HG02852 (cell line): ENCODE data around the gene GNG4.
"Not testable (repeated sequence)": the region's sequence is repeated elsewhere in the genome, so short reads cannot be mapped to it uniquely, and the experiment has no call there.

Experiments
- ATAC-seq: cut with Tn5 transposase; IDR thresholded peaks from one replicate; pipeline ENCODE4 v1.9.1; 2021; ENCODE audit warnings: mild to moderate bottlenecking, moderate library complexity; ENCODE audit not compliant: unreplicated experiment

The GNG4 gene

GRCh38 chr1:235545292-235545930 is 104.2 kb downstream of the GNG4 start:
- ATAC-seq: no peak

DNA sequence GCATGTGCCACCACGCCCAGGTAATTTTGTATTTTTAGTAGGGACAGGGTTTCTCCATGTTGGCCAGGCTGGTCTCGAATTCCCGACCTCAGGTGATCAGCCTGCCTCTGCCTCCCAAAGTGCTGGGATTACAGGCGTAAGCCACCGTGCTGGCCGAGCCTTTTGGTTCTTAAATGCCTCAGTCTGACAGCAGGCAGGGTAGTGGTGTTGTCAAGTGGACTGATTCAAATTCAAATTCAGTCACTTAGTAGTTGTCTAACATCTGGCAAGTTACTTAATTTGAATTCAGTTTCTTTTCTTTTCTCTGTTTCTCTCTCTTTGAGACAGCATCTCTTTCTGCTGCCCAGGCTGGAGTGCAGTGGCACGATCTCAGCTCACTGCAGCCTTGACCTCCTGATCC is 106.7 kb downstream of the GNG4 start:
- not testable (repeated sequence) for ATAC-seq

DNA sequence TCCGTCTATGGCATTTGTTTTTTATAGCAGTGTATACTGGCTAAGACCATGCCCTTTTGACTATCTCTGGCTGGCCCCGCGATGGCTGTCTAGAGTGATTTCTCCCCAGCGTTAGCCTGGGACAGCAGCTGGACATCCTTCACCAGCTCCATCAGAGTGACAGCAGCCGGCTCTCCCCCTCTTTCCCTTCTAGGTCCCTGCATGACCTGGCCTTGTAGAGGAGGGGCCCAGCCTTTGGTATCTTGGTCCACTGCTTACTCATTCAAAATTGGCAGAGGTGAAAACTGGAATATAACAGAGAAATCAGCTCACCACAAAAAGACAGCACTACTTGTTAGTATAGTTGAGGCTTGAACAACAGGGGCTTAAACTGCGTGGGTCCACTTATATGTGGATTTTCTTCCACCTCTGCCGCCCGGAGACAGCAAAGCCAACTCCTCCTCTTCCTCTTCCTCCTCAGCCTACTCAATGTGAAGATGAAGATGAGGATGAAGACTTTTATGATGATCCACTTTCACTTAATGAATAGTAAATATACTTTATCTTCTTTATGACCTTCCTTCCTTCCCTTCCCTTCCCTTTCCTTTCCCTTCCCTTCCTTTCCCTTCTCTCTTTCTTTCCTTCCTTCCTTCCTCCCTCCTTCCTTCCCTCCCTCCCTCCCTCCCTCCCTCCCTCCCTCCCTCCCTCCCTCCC is 116.0 kb downstream of the GNG4 start:
- no peak for ATAC-seq

DNA sequence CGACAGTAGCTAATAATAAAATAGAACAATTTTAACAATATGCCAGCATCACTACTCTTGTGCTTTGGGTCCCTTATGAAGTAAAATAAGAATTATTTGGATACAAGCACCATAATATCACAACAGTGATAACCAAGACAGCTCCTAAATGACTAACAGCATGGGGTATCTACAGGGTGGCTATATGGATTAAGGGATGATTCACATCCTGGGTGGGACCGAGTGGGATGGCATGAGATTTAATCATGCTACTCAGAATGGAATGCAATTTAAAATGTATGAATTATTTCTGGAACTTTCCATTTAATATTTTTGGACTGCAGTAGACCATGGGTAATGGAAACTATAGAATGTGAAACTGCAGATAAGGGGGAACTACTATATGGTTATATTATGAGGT is 117.2 kb downstream of the GNG4 start:
- no peak for ATAC-seq

- ATAC-seq: no peak
These were observed 122.3 kb downstream of the GNG4 start for GRCh38 chr1:235527196-235527814.

GRCh38 chr1:235525314-235525713 is 124.3 kb downstream of the GNG4 start:
- ATAC-seq: no peak

DNA sequence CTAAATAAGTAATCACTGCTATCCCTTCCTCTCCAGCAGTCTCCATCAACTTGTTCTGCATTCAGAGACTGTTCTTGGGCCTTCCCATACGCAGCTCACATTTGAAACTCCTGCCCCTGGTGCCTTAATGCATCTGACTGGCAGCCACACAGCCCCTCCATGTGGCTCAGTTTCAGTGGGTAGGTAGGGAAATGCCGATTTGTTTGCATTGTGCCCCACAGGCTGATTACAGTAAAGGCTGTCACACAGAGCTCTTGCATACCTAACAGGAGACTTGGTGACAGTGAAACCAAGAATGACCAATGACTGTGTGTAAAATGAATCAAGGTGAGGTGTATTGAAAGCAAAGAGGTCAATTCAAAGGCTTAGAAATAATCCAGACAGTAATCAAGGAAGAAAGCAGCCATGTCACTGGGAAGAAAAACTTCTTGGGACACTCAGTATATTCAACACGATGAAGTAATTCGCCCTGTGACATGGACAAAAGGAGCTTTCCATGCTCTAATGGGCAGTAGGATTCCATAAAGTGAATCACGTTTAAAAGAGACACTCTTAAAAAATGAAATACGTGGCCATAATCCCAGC is 132.6 kb downstream of the GNG4 start:
- no peak for ATAC-seq

- ATAC-seq: no peak
These were observed 133.6 kb downstream of the GNG4 start for GRCh38 chr1:235515844-235516512.

- no peak for ATAC-seq
These were observed 135.9 kb downstream of the GNG4 start for GRCh38 chr1:235513495-235514366.

GRCh38 chr1:235511470-235512240 is 137.9 kb downstream of the GNG4 start:
- ATAC-seq: no peak

DNA sequence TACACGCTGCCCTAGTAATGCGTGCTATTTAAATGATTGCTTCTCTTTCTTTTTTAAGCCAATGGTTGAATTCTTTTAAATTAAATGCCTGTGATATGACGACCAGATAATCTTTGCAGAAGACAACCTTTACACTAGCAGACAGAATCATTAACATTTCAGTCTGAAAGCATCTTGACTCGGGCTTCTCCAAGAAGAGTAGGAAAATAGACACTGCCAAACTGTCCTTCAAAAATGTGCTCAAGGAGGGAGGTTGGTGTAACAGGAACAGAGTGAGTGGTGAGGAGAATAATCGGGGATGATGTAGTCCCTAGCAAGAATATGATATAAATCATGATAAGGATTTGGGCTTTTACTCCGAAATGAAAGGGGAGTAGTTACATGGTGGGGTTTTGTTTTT is 138.8 kb downstream of the GNG4 start:
- no peak for ATAC-seq

- ATAC-seq: no peak
These were observed 142.0 kb downstream of the GNG4 start for GRCh38 chr1:235507623-235508022.

DNA sequence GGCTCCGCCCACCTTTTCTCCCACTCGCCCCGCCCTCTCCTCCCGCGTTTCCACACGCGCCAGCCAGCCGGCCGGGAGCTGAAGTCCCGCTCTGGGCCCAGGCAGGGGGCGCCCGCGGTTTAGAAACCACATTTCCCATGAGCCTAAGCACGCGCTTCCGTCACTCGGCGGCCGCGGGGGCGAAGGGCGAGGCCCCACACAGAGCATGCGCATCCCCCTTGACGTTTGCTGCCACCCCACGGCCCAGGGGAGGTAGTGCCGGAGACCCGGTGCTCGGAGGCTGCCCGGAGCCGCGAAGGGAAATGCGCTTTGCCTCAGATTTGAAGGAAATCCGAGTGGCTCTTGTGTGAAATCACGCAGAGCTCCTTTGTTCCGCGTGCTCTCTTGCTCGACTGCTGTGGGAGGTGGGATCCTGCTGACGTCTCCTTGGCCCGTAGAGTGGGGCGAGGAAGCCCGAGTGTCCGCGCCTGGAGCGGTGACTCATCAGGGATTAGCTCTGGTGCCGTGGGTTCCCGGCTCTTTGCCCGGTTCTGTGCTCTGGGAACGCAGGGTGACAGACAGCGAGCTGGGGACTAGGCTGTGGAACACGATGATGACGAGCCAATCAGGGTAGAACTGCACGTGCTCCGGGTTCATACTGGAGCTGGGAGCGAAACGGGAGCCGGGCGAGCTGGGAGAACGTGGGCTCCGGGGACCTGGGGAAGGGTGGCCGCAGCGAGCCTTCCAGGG is 144.9 kb downstream of the GNG4 start:
- peak; percentile 76 for ATAC-seq

GRCh38 chr1:235504122-235504493 is 145.5 kb downstream of the GNG4 start, which contains the start of gene B3GALNT2:
Gene B3GALNT2 (minus strand): TSS chr1:235504452. CDS start chr1:235504252, 200 bp downstream.
- peak; percentile 40 for ATAC-seq

- peak; percentile 13 for ATAC-seq
These were observed 146.0 kb downstream of the GNG4 start for GRCh38 chr1:235503403-235504121.

GRCh38 chr1:235502601-235503402 is 146.8 kb downstream of the GNG4 start:
- ATAC-seq: no peak

DNA sequence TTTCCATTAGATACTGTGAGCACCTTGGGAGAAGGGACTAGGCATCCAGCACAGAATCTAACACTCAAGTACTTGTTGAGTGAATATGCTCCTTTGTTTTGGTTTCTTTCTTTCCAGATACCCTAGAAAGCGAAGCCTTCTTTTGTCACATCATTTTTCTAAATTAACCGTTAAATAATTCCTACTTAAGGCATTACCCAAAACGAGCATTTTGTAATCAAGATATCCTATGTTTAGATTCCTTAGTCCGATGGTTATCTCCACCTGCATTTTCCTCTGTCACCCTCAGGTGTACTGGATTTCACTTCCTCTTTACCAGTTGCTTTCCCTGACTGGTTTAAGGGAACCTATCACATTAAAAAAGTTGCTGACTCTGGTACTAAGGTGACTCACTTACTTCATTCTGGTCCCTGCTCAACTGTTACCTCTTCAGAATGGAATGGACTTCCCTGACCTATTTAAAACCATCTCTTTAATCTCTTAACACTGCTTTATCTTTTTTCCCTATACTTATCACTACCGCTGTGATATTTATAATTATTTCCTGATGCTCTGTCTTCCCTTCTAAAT is 148.5 kb downstream of the GNG4 start:
- ATAC-seq: no peak
